ENCODE results near the gene PLAAT1.

PLAAT1 gene

DNA sequence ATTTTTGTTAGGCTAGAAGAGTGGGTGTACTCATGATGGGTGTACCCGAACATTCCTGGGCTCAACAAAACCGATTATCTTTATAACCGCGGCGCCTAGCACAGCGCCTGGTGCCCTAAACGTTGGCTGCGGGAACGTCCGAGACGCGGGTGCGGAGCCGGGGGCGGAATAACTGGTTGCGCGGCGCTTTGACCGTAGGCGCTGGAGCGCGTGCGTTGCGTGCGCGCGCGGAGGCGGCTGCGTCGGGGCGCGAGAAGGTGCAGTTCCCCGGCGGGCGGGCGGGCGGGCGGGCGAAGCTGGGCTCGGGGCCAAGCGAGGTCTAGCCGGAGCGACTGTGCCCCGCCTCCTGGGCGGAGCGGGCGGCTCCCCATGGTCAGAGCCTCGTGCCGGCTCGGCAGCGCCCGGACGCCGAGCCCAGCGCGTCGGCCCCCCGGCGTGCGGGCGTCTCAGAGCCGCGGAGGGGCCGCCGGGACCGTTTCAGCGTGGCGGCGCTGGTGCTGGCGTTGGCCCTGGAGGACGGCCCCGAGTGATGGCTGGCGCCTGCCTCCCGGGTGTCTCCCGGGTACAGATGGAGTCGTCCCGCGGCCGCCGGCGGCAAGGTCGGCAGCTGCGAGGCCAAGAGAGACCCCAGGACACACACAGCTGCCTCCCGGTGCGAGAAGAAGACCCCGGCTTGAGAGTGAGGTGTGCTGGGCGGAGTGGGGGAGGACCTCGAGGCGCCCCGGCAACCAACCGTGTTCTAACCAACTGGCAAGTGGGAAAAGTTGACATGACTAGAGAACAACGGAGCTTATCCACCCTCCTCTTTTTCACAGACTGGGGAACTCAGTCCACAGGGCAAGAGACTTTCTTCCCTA, at the start of gene PLAAT1:
PLAAT1 (plus strand) TSS at position 373 of the 857 bp plus-strand sequence. CDS start 14,429 bp downstream, outside the sequence.
- no peak for DNase-seq

- no peak for DNase-seq
Observed at GRCh38 chr3:193194371-193194770, 46.7 kb upstream of the PLAAT1 start.

- DNase-seq = no peak
Observed at GRCh38 chr3:193196746-193197145, 44.3 kb upstream of the PLAAT1 start.

- no peak for DNase-seq
Observed at GRCh38 chr3:193207290-193208273, 33.4 kb upstream of the PLAAT1 start.

GRCh38 chr3:193210618-193211017, 30.4 kb upstream of the PLAAT1 start:
- no peak for DNase-seq

DNA sequence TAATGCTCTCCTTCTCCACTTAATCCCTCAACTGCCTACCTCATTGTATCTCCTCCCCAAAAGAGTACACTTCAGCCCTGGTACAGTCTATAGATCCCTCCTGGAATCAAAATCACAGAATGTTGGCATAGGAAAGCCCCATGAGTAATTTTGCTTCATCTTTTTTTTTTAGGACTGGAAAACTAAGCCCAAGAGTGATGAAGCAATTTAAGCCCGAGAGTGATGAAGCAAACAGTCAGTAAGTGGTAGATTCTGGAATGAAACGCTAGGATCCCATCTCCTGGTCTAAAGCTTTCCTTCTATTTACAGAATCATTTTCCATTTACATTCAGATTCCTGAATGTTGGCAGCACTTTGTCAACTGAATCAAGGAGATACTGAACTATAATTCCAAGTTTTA, 29.8 kb upstream of the PLAAT1 start:
- no peak for DNase-seq

- no peak for DNase-seq
Observed at GRCh38 chr3:193211984-193212383, 29.0 kb upstream of the PLAAT1 start.

DNA sequence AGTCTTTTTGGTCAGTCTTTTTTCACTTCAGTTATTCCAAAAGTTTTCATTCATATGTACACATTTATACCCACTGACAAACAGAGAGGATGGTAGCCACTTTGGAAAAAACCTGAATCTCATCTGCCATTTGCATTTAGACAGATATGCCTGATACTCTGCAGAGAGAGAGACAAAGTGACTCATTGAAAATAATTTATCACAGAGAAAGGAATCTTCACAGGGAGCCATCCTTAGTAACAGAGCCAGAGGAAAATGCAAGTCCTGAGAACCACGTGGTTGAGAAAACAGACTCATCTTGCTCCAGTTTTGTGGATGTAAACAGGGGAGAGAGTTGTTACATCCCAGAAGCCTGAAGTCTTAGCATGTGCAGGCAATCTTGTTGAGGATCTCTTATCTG, 28.2 kb upstream of the PLAAT1 start:
- DNase-seq = no peak

- no peak for DNase-seq
Observed at GRCh38 chr3:193214445-193214844, 26.6 kb upstream of the PLAAT1 start.

DNA sequence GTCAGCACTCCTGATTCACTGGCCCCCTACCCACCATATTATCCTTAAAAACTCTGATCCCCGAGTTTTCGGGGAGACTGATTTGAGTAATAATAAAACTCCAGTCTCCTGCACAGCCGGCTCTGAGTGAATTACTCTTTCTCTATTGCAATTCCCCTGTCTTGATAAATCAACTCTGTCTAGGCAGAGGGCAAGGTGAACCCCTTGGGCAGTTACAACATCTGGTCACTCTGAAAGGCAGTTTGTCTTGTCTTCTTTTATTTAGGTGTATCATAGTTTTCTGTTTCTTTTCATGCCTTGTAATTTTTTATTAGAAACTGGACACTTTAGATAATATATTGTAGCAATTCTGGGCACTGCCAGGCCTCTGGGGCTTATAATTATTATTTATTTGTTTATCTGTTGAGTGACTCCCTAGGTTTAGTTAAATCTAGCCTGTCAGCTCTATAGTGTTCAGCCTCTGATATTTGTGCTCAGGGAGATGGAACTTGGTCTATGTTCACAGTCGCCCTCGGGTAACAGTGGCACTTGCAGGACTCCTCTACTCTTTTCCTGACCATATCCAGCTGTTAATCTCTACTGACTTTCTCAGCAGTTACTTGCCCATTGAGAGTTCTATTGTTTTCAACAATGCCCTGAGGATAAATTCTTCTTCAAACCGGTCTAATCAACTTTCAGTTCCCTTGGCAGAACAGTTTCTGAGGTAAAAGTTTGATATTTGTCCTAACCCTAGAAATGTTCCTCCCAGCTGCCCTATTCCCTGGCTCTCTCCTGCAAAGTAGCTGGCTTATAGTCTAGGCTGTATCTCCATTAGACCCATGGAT, 15.5 kb upstream of the PLAAT1 start:
- DNase-seq = no peak

DNA sequence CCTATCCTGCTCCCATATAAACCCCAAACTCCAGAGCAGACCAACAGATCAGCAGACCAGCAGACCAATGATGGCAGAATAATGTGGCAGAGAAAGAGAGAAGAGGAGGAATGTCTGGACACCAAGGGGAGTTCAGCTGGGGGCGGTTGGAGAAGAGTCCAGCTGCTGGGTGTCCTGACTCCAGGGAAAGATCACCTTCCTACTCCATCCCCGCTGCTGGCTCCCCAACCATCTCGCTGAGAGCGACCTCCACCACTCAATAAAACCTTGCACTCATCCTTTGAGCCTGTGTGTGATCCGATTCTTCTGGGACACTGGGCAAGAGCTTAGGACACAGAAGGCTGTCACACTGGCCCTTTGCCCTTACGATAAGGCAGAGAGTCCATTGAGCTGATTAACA, 12.8 kb upstream of the PLAAT1 start:
- no peak for DNase-seq

GRCh38 chr3:193229851-193230420, 11.1 kb upstream of the PLAAT1 start:
- DNase-seq = no peak

- DNase-seq = no peak
Observed at GRCh38 chr3:193230610-193231009, 10.4 kb upstream of the PLAAT1 start.

DNA sequence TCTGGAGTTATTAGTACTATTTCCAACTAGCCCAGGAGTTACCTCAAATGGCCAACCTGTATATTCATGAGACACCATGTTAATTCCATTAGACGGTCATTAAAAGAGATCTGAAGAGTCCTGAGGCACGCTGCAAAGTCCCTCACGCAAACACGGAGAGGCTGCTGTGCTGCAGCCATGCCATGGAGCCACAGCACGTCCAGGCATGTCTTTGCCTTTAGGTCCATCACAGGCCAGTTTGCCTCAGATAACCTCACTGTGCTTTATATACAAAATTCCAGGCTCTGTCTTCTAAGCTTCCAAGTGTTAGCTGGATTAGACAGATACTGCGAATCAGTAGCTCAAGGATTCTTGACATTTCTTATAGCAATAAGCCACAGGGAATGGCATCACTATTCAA, 9.8 kb upstream of the PLAAT1 start:
- DNase-seq = no peak

DNA sequence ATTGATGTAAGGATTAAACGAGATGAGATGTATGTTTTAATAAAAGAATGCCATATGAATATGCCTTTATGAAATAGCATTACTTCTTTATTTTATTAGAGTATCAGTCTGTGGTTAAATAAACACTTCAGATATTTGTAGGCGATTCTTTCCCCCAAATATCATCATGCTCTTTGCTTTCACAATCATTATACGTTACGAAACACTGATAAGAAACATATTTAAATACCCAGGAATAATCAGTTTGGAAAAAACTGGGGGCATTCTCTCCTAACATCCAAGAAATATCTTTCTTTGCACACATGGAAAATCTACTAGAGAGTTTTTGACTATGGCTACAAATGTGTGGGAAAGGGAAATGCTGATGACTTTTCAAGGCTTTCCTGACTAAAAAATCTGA, 4.4 kb upstream of the PLAAT1 start:
- DNase-seq = no peak

- no peak for DNase-seq
Observed at GRCh38 chr3:193237030-193237429, 4.0 kb upstream of the PLAAT1 start.

- no peak for DNase-seq
Observed at GRCh38 chr3:193240436-193240849, 579 bp upstream of the PLAAT1 start.

DNA sequence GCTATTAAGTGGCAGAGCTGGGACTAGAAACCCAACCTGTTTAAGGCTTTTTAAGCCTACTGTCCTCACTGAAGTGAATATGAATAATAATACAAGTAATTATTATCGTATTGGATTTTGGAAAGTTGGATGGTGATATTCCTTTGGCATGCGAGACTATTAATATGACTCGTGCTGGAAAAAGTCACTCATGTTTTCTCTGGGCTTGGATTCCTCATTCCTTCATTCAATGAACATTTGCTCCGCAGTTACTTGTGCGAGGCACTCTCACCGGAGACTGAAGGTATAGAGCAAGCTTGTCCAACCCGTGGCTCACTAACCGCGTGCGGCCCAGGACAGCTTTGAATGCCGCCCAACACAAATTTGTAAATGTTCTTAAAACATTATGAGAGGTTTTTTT, 694 bp downstream of the PLAAT1 start:
- DNase-seq = no peak

DNA sequence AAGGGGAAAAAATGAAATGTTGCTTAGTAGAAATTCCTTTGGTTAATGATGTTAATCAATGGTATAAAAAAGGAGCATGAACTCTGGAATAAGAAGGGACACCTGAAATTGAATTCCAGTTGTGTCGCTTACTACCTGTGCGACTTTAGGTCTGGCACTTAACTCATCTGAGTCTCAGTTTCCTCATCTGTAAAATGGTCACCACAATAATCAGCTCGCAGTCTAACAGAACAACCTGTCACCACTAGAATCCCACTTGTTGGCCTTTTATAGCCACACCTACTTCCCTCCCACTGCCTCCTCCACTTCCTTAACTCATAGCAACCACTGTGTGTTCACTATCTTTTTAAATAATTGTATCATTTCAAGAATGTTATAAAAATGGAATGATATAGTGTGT, 2.5 kb downstream of the PLAAT1 start:
- no peak for DNase-seq

GRCh38 chr3:193248848-193249468, 7.9 kb downstream of the PLAAT1 start:
- DNase-seq = no peak

- DNase-seq = no peak
Observed at GRCh38 chr3:193250492-193250891, 9.5 kb downstream of the PLAAT1 start.
